GM10266 (cell line): ENCODE data around the gene HDAC1.

Experiments used
- DNase-seq: peaks from one replicate; pipeline ENCODE4 v3.0.0; 2012; ENCODE audit errors: extremely low spot score
- TF ChIP-seq, protein P1 (sequence below): IDR thresholded peaks from 2 replicates; pipeline ENCODE4 v1.5.1; 2012; ENCODE audit warnings: mild to moderate bottlenecking, low read depth; ENCODE audit not compliant: control insufficient read depth, insufficient read depth; ENCODE audit errors: missing control alignments

HDAC1 gene

DNA sequence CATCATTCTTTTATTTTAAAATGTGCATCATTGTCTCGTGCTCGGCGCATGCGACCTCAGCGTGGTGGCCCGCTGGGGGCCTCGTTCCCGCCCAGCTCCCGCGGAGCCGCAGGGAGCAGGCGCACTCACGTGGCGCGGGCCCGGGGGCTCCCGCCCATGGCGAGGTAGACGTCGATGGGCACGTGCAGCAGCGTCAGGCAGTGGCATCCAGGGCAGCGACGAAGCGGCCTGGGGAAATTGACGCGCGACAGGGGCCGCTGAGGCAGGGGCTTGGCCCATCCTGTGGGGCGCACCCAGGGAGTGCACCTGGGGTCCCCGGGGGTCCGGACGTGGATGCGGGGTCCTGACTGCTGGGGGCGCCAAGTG, 69.4 kb downstream of the HDAC1 start:
- TF ChIP-seq, protein P1, sequence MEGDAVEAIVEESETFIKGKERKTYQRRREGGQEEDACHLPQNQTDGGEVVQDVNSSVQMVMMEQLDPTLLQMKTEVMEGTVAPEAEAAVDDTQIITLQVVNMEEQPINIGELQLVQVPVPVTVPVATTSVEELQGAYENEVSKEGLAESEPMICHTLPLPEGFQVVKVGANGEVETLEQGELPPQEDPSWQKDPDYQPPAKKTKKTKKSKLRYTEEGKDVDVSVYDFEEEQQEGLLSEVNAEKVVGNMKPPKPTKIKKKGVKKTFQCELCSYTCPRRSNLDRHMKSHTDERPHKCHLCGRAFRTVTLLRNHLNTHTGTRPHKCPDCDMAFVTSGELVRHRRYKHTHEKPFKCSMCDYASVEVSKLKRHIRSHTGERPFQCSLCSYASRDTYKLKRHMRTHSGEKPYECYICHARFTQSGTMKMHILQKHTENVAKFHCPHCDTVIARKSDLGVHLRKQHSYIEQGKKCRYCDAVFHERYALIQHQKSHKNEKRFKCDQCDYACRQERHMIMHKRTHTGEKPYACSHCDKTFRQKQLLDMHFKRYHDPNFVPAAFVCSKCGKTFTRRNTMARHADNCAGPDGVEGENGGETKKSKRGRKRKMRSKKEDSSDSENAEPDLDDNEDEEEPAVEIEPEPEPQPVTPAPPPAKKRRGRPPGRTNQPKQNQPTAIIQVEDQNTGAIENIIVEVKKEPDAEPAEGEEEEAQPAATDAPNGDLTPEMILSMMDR, result no peak
- no peak for DNase-seq

GRCh38 chr1:32361674-32362473, 70.0 kb downstream of the HDAC1 start:
- TF ChIP-seq, protein P1, result peak; percentile 4
- DNase-seq, result peak; percentile 59

GRCh38 chr1:32362474-32363313, 70.8 kb downstream of the HDAC1 start, which contains the start of the genes FAM229A and TSSK3:
Gene FAM229A (minus strand): TSS chr1:32362485. CDS start chr1:32362091, 394 bp downstream.
Gene TSSK3 (plus strand): TSS chr1:32362539. CDS start chr1:32362702, 163 bp downstream.
- DNase-seq, result no peak
- TF ChIP-seq, protein P1, result no peak

DNA sequence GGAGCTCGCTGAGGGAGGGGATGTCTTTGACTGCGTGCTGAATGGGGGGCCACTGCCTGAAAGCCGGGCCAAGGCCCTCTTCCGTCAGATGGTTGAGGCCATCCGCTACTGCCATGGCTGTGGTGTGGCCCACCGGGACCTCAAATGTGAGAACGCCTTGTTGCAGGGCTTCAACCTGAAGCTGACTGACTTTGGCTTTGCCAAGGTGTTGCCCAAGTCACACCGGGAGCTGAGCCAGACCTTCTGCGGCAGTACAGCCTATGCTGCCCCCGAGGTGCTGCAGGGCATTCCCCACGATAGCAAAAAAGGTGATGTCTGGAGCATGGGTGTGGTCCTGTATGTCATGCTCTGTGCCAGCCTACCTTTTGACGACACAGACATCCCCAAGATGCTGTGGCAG, 71.8 kb downstream of the HDAC1 start:
- TF ChIP-seq, protein P1, result no peak

GRCh38 chr1:32364836-32365235, 73.0 kb downstream of the HDAC1 start:
- no peak for DNase-seq
- TF ChIP-seq, protein P1, result no peak

More for the DNA sequence above, 71.8 kb downstream of the HDAC1 start:
- DNase-seq, result no peak

DNA sequence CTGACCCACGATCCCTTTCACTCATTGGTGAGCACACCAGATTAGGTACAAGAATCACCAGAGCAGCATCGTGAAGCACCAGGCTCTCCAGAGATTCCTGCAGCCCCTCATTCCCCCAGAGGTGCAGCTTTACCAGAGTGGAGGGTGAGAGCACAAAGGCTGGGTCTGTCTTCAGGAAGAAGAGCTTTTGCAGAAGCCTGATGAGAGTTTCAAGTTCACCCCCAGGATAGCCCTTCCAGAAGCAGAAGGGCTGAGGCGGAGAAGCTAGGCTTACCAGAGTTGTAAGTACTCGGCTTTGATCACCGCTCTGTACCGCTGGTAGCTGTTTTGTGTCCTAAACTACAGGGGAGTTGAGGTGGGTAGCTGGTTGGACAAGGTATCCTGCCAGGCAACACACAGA, 73.6 kb downstream of the HDAC1 start:
- TF ChIP-seq, protein P1, result no peak
- DNase-seq, result no peak

DNA sequence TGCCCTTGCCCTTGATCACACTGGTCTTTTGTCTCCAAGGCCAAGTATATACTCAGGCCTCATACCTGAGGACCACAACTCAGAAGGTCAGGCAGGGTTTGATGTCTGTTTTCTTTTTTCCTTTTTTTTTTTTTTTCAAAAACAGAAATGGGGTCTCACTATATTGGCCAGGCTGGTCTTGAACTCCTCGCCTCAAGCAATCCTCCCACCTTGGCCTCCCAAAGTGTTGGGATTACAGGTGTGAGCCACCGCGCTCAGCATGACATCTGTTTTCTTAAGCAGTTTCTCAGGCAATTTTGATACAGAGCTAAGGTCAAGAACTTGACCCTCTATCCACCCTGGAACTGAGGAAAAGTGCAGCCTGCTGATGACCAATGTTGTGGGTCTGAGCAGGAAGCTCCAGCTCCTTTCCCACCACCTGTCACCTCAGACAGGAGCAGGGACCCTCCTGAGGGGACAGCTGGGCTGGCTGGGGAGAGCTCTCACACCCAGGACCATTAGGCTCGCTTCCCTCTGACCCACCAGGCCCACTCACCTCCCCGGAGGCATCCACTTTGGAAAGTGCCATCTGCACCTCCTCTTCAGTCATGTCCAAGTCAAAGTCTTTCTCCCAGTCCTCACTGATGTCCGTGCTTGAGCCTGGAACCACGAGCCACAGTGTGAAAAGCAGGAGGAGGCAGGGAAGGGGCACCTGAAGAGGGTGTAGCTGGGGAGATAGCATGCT, 76.2 kb downstream of the HDAC1 start:
- DNase-seq, result no peak
- TF ChIP-seq, protein P1, result no peak
